ENCODE measurements around the gene IGFBP5. TPM values are rescaled to one million over a fixed set of nuclear protein-coding genes. Genes with fewer than 3 reads are reported as not detected.
A peak's percentile ranks its signal among the peaks of the same experiment; 100 is the strongest.

IGFBP5 gene
- total and polyA plus RNA-seq, 2 of the 8 experiments (the other 6 are each of a cell fraction or from before 2014, with no cell fraction given) = 2.2 to 2.5 TPM

DNA sequence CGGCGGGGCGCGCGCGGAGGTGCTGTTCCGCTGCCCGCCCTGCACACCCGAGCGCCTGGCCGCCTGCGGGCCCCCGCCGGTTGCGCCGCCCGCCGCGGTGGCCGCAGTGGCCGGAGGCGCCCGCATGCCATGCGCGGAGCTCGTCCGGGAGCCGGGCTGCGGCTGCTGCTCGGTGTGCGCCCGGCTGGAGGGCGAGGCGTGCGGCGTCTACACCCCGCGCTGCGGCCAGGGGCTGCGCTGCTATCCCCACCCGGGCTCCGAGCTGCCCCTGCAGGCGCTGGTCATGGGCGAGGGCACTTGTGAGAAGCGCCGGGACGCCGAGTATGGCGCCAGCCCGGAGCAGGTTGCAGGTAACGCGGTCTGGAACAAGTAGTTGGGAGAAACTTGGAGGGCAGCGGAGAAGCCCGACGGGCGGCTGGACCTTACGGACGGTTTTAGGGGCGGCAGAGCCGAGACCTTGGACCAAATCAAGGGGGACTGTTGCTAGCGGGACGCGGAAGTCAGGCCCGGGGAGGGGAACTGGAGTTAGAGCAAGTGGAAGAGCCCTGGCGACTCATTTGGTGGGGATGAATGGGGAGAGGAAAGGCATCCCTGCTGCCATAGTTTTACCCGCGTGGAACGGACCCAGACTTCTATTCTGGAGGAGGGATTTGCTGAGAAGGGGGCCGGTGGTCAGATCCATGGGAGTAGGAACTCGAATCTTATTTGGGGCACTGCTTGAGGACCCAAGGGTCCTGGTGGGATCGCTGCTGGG lies 61.6 kb downstream of the IGFBP5 start:
- Histone ChIP-seq H3K14ac (ENCODE audit: insufficient read length) (no peak overlapping the region), H2AK5ac (ENCODE audit: low read depth, low read length) (no peak overlapping the region), H3K4me2 (ENCODE audit: insufficient read depth in 1 of 2, low read depth in 2 of 2, low read length in 2 of 2) (peak overlapping the region; percentile 95 to 99), H3K9ac (replicated peaks in 1 of 4; ENCODE audit: extremely low read depth in 1 of 4, low read depth in 3 of 4, low read length in 3 of 4) (peak overlapping the region; percentile 5 to 77 (median 68); a peak in 6 of 7 replicates), H3K27ac (ENCODE audit: low read depth, low read length) (no peak overlapping the region), H3K18ac (ENCODE audit: extremely low read depth, low read length) (peak overlapping the region; percentile 78), H3K27me3 (replicated peaks in 1 of 4; ENCODE audit: control insufficient read depth in 3 of 4, extremely low read depth in 1 of 4, insufficient read depth in 3 of 4, low read length in 3 of 4) (peaks cover 0 to 8% (median 6%) of the 10 kb centered on the region in 4 experiments; a peak in 3 of 7 replicates), H2BK5ac (ENCODE audit: low read depth, low read length) (peak overlapping the region; percentile 16; the same call in 1 of the 2 replicates), H4K5ac (ENCODE audit: insufficient read length, low read depth, low read length) (no peak overlapping the region), H4K91ac (replicated peaks; ENCODE audit: insufficient read length, low read length) (no peak overlapping the region), H2AFZ (ENCODE audit: low read length) (no peak overlapping the region), H2BK12ac (ENCODE audit: low read depth, low read length) (peak overlapping the region; percentile 39; the same call in 1 of the 2 replicates), H4K8ac (ENCODE audit: extremely low read depth, insufficient read depth, low read length) (peak overlapping the region; percentile 63; the same call in 1 of the 2 replicates), H3K56ac (replicated peaks; ENCODE audit: insufficient read length, low read depth, low read length) (peak overlapping the region; percentile 19), H2BK120ac (replicated peaks; ENCODE audit: low read depth, low read length) (no peak overlapping the region), H2BK20ac (ENCODE audit: low read length) (no peak overlapping the region), H3K79me1 (ENCODE audit: low read depth, low read length) (peaks cover 4% of the 10 kb centered on the region; the same call in 1 of the 2 replicates), H3K79me2 (ENCODE audit: control insufficient read depth in 1 of 2, insufficient read depth in 2 of 2, low read length in 2 of 2) (peaks cover 4 to 49% of the 10 kb centered on the region in 2 experiments; a peak in 3 of 4 replicates), H3K23ac (ENCODE audit: insufficient read length) (no peak overlapping the region), H3K4me3 (ENCODE audit: extremely low read depth in 1 of 4, insufficient read depth in 2 of 4, low read depth in 3 of 4, low read length in 4 of 4) (peak overlapping the region; percentile 71 to 93 (median 86)), H3K23me2 (ENCODE audit: low read depth, low read length) (peaks cover 32% of the 10 kb centered on the region), H2BK15ac (ENCODE audit: low read length) (no peak overlapping the region), H3K36me3 (ENCODE audit: control insufficient read depth in 2 of 4, insufficient read depth in 4 of 4, low read length in 3 of 4) (peaks cover 0 to 7% (median 2%) of the 10 kb centered on the region in 4 experiments; a peak in 3 of 8 replicates), H4K20me1 (replicated peaks in 1 of 2; ENCODE audit: control insufficient read depth in 1 of 2, insufficient read depth in 2 of 2, low read length in 2 of 2) (peaks cover 3 to 6% of the 10 kb centered on the region in 2 experiments), H3K4ac (replicated peaks; ENCODE audit: insufficient read length, low read depth, low read length) (no peak overlapping the region), H3K4me1 (replicated peaks in 1 of 4; ENCODE audit: control insufficient read depth in 3 of 4, insufficient read depth in 4 of 4, low read length in 3 of 4) (peaks cover 14 to 25% (median 18%) of the 10 kb centered on the region in 4 experiments), H3K9me3 (ENCODE audit: insufficient read depth in 2 of 2, low read depth in 1 of 2, low read length in 1 of 2) (no peaks in the 10 kb centered on the region)
- WGBS, 2 experiments (ENCODE audit: extremely low coverage in 1 of 2, insufficient coverage in 1 of 2, insufficient read length in 1 of 2, insufficient replicate concordance in 2 of 2, low coverage in 1 of 2, low lambda C conversion rate in 2 of 2, missing lambda C conversion rate in 1 of 2) = 1% methylated on average over 59 of the region's 71 CpGs; no CpG with 5 or more reads in 1 of the 2 experiments
- ChIA-PET POLR2A (ENCODE audit: partially characterized antibody) (interaction anchor here (0.6 to 4.6 kb wide), 17 partner anchors 10 to 135 kb away, joined by 3 to 28 read pairs (median 3); partner anchors contain the start of gene RPL37A), CTCF (ENCODE audit: partially characterized antibody) (interaction anchor here (1.1 to 6.3 kb wide), 5 partner anchors 14 to 115 kb away, joined by 3 to 54 read pairs (median 4); no protein-coding TSS in a partner anchor)
- DNase-seq (ENCODE audit: low read depth in 1 of 2, low spot score in 2 of 2) (peak in 1 of 2 experiments; percentile 73), FAIRE-seq (no peak)
- TF ChIP-seq BRCA1 (IDR thresholded peaks at IDR 0.05; ENCODE audit: low read depth, low read length) (no peak), RBBP5 (IDR thresholded peaks at IDR 0.05; ENCODE audit: borderline replicate concordance, low read depth, low read length) (0 out of 2 replicates have a peak, but pooled peaks have one; percentile 25), BACH1 (IDR thresholded peaks at IDR 0.05; ENCODE audit: low read length) (no peak), YY1 (IDR thresholded peaks at IDR 0.05; ENCODE audit: low read depth, low read length) (0 out of 2 replicates have a peak, but pooled peaks have one; percentile 5), PHF8 (conservative IDR thresholded peaks at IDR 0.05; ENCODE audit: low read depth, low read length) (peak; percentile 36; the same call in 1 of the 2 replicates), KDM4A (IDR thresholded peaks at IDR 0.05; ENCODE audit: low read depth, low read length, severe bottlenecking) (peak; percentile 49), POLR2AphosphoS5 (IDR thresholded peaks at IDR 0.05; ENCODE audit: low read depth, low read length) (peak; percentile 5; the same call in 1 of the 2 replicates), HDAC2 (IDR thresholded peaks at IDR 0.05; ENCODE audit: borderline replicate concordance in 1 of 2, low read depth in 2 of 2, low read length in 2 of 2) (0 out of 4 replicates have a peak, but pooled peaks of 1 of the 2 experiments have one; percentile 67), GTF2F1 (IDR thresholded peaks at IDR 0.05; ENCODE audit: borderline replicate concordance, low read depth, low read length) (no peak)

Measured in H1 (cell line).